Motor neuron (in vitro differentiated cells): Measurements from ENCODE around the gene FRMD6. TPM values are rescaled to one million over a fixed set of nuclear protein-coding genes. Genes with fewer than 3 reads are reported as not detected.
A peak's percentile ranks its signal among the peaks of the same experiment; 100 is the strongest.

Source experiments
- ATAC-seq, 8 experiments: fragments of 200-7000 bp; cut with Tn5 transposase; replicated peaks in 6 of 8; 2 replicates each; pipeline ENCODE4 v1.8.0; 2021; ENCODE audit warnings: mild to moderate bottlenecking in 8 of 8, moderate library complexity in 8 of 8
- H3K27ac ChIP-seq, 2 donors: fragments of 250-450 bp; sonication (Bioruptor Pico); 2 replicates each; pipeline ENCODE4 v1.9.0; 2021; ENCODE audit warnings: antibody characterized with exemption in 2 of 2, mild to moderate bottlenecking in 2 of 2, moderate library complexity in 1 of 2
- H3K4me1 ChIP-seq, 2 donors: fragments of 250-450 bp; sonication (Bioruptor Pico); replicated peaks in 1 of 2; 2 replicates each; pipeline ENCODE4 v1.6.1; 2021; ENCODE audit warnings: antibody characterized with exemption in 2 of 2, mild to moderate bottlenecking in 2 of 2, moderate library complexity in 1 of 2
- H3K4me3 ChIP-seq, 5 donors: fragments of 250-450 bp; sonication (Bioruptor Pico); 2 replicates each; pipeline ENCODE4 v1.9.0; 2021; ENCODE audit warnings: antibody characterized with exemption in 5 of 5, mild to moderate bottlenecking in 5 of 5, moderate library complexity in 4 of 5
- WGBS, 10 experiments: fragments of 450-650 bp; shearing (Covaris generic); methylation state at CpG; one replicate each; pipeline ENCODE4 v1.0.0; 2022; 5-methylcytosine and 5-hydroxymethylcytosine counted together
- in situ Hi-C, 9 experiments: fragments of 400-800 bp; cut with MboI; loops; one replicate each; pipeline ENCODE4 v1.15.0; 2021; ENCODE audit warnings: low sequenced_read_pairs in 9 of 9, low pct_unique_long_range_greater_than_20kb in 2 of 9; ENCODE audit not compliant: unreplicated experiment in 9 of 9
- total RNA-seq, 8 experiments: library from RNA; unstranded; fragments of 300-600 nt; gene quantifications; 2 replicates each; pipeline versions ENCODE4 v1.2.3 to v1.2.4, GENCODE V29; 2022

The FRMD6 gene
- total RNA-seq, result 100 to 1,000 TPM in 2 of 8 experiments, 10 to 100 TPM in 2, 1 to 10 TPM in 4; 2.8 to 129 (median 19.4) TPM

GRCh38 chr14:51651388-51652167 lies at the start of gene FRMD6:
TSS of gene FRMD6 (plus strand) at chr14:51651910. CDS start at chr14:51689837, 37,927 bp downstream.
- Histone ChIP-seq H3K27ac (peak within 1 kb of the TSS; percentile 98), H3K4me1 (peaks cover 2 to 8% of the 10 kb centered on the region in 2 donors), H3K4me3 (peak within 1 kb of the TSS; percentile 61 to 91 (median 80))
- peak; percentile 64 to 85 (median 80) for ATAC-seq
- WGBS, 10 experiments, result no CpG with 5 or more reads among the region's 86 CpGs
- in situ Hi-C loops, result loop anchor here in 3 of 9 experiments (10.0 to 25.0 kb wide), 2 partner anchors 123 to 364 kb away; no protein-coding TSS in a partner anchor

GRCh38 chr14:51602310-51602709 lies 49.4 kb upstream of the FRMD6 start:
- no peak for ATAC-seq
- Histone ChIP-seq H3K27ac (no peak overlapping the region), H3K4me1 (no peaks in the 10 kb centered on the region), H3K4me3 (no peak overlapping the region)
- in situ Hi-C loops, result no loop called here

DNA sequence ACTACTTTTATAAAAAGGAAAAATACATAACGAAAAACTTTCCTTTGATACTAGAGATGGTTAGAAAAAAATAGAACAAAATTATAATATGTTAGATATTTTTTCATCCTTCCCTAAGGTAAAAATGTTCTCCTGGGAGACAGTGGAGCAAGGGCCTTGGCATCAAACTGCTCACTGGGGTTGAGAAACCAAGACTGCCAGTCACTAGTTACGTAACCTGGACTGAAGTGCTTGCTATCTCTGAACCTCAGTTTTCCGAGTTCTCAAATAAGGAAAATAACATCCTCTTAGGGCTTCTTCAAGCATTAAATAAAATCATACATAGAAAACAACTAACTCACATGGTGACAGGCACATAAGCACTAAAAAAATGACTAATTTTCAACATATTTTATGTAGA lies 48.2 kb upstream of the FRMD6 start:
- no peak for ATAC-seq
- Histone ChIP-seq H3K27ac (no peak overlapping the region), H3K4me3 (no peak overlapping the region), H3K4me1 (no peaks in the 10 kb centered on the region)
- 41 to 100% (median 88%) methylated on average over 1 to 3 of the region's 3 CpGs for WGBS, 10 experiments
- in situ Hi-C loops, result no loop called here

DNA sequence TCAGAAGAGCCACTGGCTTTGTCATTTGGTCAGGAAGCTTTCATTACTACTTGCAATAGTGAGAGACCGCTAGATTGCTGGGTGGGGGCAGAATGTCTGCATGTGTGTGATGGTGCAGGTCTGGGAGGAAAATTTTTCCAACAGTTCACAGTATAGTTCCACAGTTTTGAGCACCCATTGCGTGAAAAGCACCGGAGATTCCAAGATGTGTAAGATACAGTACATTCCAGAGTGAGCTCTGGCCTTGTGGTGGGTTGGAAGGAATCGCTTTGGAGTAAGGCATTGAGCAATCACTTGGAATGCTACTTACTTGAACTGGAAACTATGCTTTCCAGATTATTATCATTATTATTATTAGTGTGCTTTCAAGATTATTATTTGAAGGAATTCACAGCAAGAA lies 47.6 kb upstream of the FRMD6 start:
- Histone ChIP-seq H3K4me1 (no peaks in the 10 kb centered on the region), H3K27ac (no peak overlapping the region), H3K4me3 (no peak overlapping the region)
- WGBS, 10 experiments, result 17 to 100% (median 45%) methylated on average over 1 to 4 of the region's 4 CpGs; no CpG with 5 or more reads in 3 of the 10 experiments
- ATAC-seq, result peak in 2 of 8 experiments; percentile 7 to 26
- in situ Hi-C loops, result no loop called here

DNA sequence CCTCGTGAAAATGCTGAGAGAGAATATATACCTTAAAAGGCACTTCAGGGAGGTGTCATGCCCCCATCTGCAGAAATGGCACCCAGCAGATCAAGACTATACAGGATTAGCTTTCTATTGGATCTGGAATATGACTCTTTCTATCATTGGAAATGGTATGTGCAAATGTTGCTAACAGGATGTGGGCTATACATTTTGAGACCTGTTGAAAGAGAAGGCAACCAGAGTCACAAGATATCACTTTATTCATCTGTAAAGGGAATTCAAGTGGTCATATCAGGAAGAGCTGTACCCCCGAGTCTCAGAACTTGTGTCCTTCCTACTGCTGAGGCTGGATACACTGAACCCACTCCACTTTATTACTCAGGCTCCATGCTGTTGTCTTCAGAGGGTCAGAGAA lies 46.1 kb upstream of the FRMD6 start:
- in situ Hi-C loops, result no loop called here
- ATAC-seq, result peak in 1 of 8 experiments; percentile 21
- Histone ChIP-seq H3K27ac (no peak overlapping the region), H3K4me1 (no peaks in the 10 kb centered on the region), H3K4me3 (no peak overlapping the region)
- 0 to 71% (median 62%) methylated on average over 1 to 2 of the region's 2 CpGs; no CpG with 5 or more reads in 3 of the 10 experiments for WGBS, 10 experiments

DNA sequence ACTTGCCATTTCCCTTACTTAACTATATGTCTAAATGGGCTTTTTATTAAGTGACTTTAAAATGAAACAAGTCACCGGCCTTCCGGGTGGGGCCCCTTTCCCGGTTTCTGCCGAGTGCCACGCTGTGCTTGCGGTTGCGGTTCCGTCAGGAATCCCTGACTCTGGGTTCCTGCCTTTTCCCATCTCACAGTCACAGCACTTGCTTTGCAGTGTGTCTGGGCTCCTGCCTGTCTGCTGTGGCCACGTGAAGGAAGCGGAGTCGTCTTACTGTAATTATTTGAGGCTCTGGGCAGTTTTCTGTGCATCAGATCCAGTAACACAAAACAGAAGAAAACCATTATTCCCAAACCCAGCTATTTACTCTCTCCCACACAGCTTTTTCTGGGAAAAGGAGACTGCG lies 44.0 kb upstream of the FRMD6 start:
- no peak overlapping the region for H3K4me3 ChIP-seq
- no peak overlapping the region for H3K27ac ChIP-seq
- peak in 3 of 8 experiments; percentile 59 to 85 (median 66) for ATAC-seq
- WGBS, 10 experiments, result 5 to 100% (median 80%) methylated on average over 1 to 12 of the region's 12 CpGs; no CpG with 5 or more reads in 3 of the 10 experiments
- H3K4me1 ChIP-seq, result no peaks in the 10 kb centered on the region
- in situ Hi-C loops, result no loop called here

DNA sequence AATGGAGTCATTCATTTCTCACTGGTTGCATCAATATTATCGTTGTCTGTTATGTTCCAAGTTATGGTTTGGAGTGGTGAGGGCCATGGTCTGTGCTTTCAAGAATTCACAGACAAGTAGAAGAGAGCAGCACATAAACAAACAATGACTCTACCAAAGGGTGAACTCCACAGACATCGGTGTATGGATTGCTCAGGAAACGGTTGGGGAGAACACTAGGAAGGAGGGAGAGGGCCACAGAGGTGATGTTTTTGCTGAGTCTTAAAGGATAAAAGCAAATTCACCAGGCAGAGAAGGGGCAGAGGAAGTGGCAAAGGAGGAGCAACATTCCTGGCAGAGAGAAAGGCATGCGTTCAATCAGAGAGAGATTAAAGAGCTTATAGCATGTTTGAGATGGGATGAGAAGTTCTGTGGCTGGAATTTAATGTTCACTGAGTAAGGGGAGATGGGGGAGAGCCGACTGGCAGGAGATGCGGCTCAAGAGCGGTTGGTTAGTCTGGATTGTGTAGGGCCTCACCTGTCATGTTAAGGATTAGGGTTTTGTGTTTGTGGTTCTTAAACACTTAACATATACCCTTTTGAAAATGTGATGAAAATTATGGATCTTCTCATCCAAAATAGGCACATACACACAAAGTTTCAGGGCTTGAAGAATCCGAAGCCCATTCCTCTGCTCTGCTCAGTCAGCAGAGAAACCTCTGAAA lies 42.3 kb upstream of the FRMD6 start:
- WGBS, 10 experiments, result 60 to 100% (median 71%) methylated on average over 1 to 6 of the region's 8 CpGs; no CpG with 5 or more reads in 1 of the 10 experiments
- Histone ChIP-seq H3K27ac (no peak overlapping the region), H3K4me1 (no peaks in the 10 kb centered on the region), H3K4me3 (no peak overlapping the region)
- in situ Hi-C loops, result no loop called here
- no peak for ATAC-seq

GRCh38 chr14:51609955-51610283 lies 41.8 kb upstream of the FRMD6 start:
- peak in 6 of 8 experiments; percentile 6 to 75 (median 44) for ATAC-seq
- 10 to 100% (median 90%) methylated on average over 1 to 5 of the region's 5 CpGs; no CpG with 5 or more reads in 3 of the 10 experiments for WGBS, 10 experiments
- H3K4me1 ChIP-seq, result no peaks in the 10 kb centered on the region
- no peak overlapping the region for H3K4me3 ChIP-seq
- in situ Hi-C loops, result no loop called here
- H3K27ac ChIP-seq, result no peak overlapping the region

DNA sequence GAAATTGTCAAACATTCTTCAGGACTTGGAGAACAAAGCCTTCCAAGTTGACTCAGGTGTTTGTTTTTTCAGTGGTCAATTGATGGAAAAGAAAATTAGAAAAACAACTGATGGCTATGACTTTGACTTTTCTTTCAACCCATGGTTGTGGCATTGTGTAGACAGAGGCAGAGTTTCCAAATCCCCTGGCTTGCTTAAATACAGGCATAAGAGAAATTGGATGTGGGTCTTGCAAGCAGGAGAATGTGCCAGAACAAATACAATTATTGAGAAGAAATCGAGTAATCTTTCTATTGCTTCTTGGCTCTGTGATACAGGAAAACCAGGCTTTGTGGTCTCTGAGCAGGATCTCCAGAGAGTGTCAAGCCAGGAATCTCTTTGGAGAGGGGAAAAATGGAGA lies 40.9 kb upstream of the FRMD6 start:
- no peak overlapping the region for H3K27ac ChIP-seq
- ATAC-seq, result no peak
- H3K4me3 ChIP-seq, result no peak overlapping the region
- 11 to 100% (median 65%) methylated on average over 1 of the region's 1 CpG for WGBS, 10 experiments
- no peaks in the 10 kb centered on the region for H3K4me1 ChIP-seq
- in situ Hi-C loops, result no loop called here

- H3K4me1 ChIP-seq, result peaks cover 3 to 6% of the 10 kb centered on the region in 2 donors
- 50 to 89% (median 88%) methylated on average over 1 of the region's 1 CpG; no CpG with 5 or more reads in 7 of the 10 experiments for WGBS, 10 experiments
- ATAC-seq, result no peak
- H3K4me3 ChIP-seq, result no peak overlapping the region
- no peak overlapping the region for H3K27ac ChIP-seq
- in situ Hi-C loops, result no loop called here
Measured at GRCh38 chr14:51612449-51612848, 39.3 kb upstream of the FRMD6 start.

GRCh38 chr14:51613416-51613815 lies 38.3 kb upstream of the FRMD6 start:
- Histone ChIP-seq H3K4me3 (no peak overlapping the region), H3K27ac (no peak overlapping the region), H3K4me1 (peaks cover 3 to 6% of the 10 kb centered on the region in 2 donors)
- in situ Hi-C loops, result no loop called here
- ATAC-seq, result no peak
- WGBS, 10 experiments, result 33 to 88% (median 80%) methylated on average over 1 to 3 of the region's 3 CpGs; no CpG with 5 or more reads in 1 of the 10 experiments

DNA sequence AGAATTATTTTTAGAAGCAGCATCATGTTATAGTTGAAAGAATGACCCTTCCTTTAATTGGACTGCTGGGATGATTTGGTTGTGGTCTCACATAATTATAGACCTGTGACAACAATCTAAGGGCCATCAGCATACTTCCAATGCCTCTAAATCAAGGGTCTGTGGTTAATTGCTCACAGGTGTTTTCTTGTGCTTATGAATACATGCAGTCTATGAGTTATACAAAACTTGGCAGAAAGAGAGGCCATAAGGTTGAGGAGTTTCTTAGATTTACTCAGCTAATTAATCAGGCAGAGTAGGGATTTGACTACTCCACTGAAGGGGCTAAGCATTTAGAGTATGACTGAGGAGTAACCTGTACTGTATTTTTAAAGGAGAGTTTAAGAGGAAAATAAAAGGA lies 37.0 kb upstream of the FRMD6 start:
- in situ Hi-C loops, result no loop called here
- peak in 1 of 8 experiments; percentile 77 for ATAC-seq
- peaks cover 3 to 6% of the 10 kb centered on the region in 2 donors for H3K4me1 ChIP-seq
- no peak overlapping the region for H3K4me3 ChIP-seq
- no peak overlapping the region for H3K27ac ChIP-seq

GRCh38 chr14:51616256-51616655 lies 35.5 kb upstream of the FRMD6 start:
- Histone ChIP-seq H3K27ac (no peak overlapping the region), H3K4me3 (no peak overlapping the region), H3K4me1 (peaks cover 3 to 6% of the 10 kb centered on the region in 2 donors)
- in situ Hi-C loops, result no loop called here
- no peak for ATAC-seq
- WGBS, 10 experiments, result 75 to 100% (median 100%) methylated on average over 1 of the region's 1 CpG; no CpG with 5 or more reads in 4 of the 10 experiments
